Transverse colon (tissue), 4 donors: ENCODE data around the gene PRSS36. TPM values are rescaled to one million over a fixed set of nuclear protein-coding genes. Genes with fewer than 3 reads are reported as not detected.

Experiments used
- DNase-seq: peaks from one replicate; pipeline ENCODE4 v3.0.0-alpha.2; 2019
- H3K27ac ChIP-seq, 4 donors: fragments of 200-600 bp; sonication (generic); 2 replicates each; pipeline ENCODE4 v1.5.1; 2016 to 2018; ENCODE audit warnings: inconsistent platforms in 4 of 4
- H3K27me3 ChIP-seq: fragments of 200-600 bp; sonication (generic); 2 replicates; pipeline ENCODE4 v1.5.1; 2017; ENCODE audit warnings: inconsistent platforms
- H3K36me3 ChIP-seq, 4 donors: fragments of 200-600 bp; sonication (generic); 2 replicates each; pipeline ENCODE4 v1.5.1; 2017 to 2019; ENCODE audit warnings: inconsistent platforms in 4 of 4
- H3K4me1 ChIP-seq, 4 donors: fragments of 200-600 bp; sonication (generic); 2 replicates each; pipeline ENCODE4 v1.5.1; 2017 to 2020; ENCODE audit warnings: inconsistent platforms in 4 of 4
- H3K4me3 ChIP-seq, 4 donors: fragments of 200-600 bp; sonication (generic); 1 replicate in 1 of 4; 2 replicates in 3 of 4; pipeline versions ENCODE4 v1.5.1 to v1.6.1; 2017 to 2019; ENCODE audit warnings: inconsistent platforms in 4 of 4
- H3K9me3 ChIP-seq, 2 donors: fragments of 200-600 bp; sonication (generic); 2 replicates each; pipeline ENCODE4 v1.5.1; 2017 to 2019; ENCODE audit warnings: inconsistent platforms in 2 of 2
- CTCF ChIP-seq, 5 experiments: fragments of 200-600 bp in 3 of 5; fragments of 450-650 bp in 2 of 5; sonication (generic) in 3 of 5; IDR thresholded peaks; 1 replicate in 2 of 5; 2 replicates in 3 of 5; pipeline ENCODE4 v1.5.1; 2016 to 2017; ENCODE audit warnings: antibody characterized with exemption in 5 of 5, inconsistent platforms in 3 of 5, mild to moderate bottlenecking in 2 of 5, moderate library complexity in 1 of 5
- EP300 ChIP-seq: sonication (generic); formaldehyde crosslinking; IDR thresholded peaks from one replicate; pipeline ENCODE4 v1.6.1; 2017; ENCODE audit warnings: antibody characterized with exemption, low read depth
- POLR2A ChIP-seq: fragments of 450-650 bp; IDR thresholded peaks from one replicate; pipeline ENCODE4 v1.6.1; 2016; ENCODE audit warnings: antibody characterized with exemption, mild to moderate bottlenecking, moderate library complexity
- POLR2AphosphoS5 ChIP-seq, 3 donors: sonication (generic); formaldehyde crosslinking; IDR thresholded peaks; one replicate each; pipeline ENCODE4 v1.6.1; 2016; ENCODE audit warnings: antibody characterized with exemption in 3 of 3
- WGBS, 2 donors: methylation state at CpG; one replicate each; pipeline ENCODE4 v1.1.5; 2018; ENCODE audit warnings: low coverage in 1 of 2; 5-methylcytosine and 5-hydroxymethylcytosine counted together
- in situ Hi-C, 4 donors: fragments of 200-750 bp; cut with MboI; loops; one replicate each; pipeline versions ENCODE4 v1.15.0 to v1.15.1; 2017; ENCODE audit warnings: low sequenced_read_pairs in 3 of 4, low pct_ligation_motif_present in 1 of 4, low pct_unique_long_range_greater_than_20kb in 1 of 4
- intact Hi-C: fragments of 100-400 bp; cut with DNase I; formaldehyde crosslinking; loops from one replicate; pipeline ENCODE4 v1.15.1; 2023; ENCODE audit warnings: low total_unique reads
- total RNA-seq, 4 donors: library from RNA; depleted of rRNA; stranded (reverse); fragments of >200 nt; gene quantifications; one replicate each; pipeline ENCODE4 v1.1.0, GENCODE V29; 2016

PRSS36 gene
- total RNA-seq, 4 donors from 2014 or later: 8.1 to 42.3 (median 9.8) TPM; not detected in 1

GRCh38 chr16:31194898-31195297, 45.0 kb upstream of the PRSS36 start:
- peaks cover 0 to 62% (median 24%) of the 10 kb centered on the region in 4 donors for H3K36me3 ChIP-seq
- DNase-seq: no peak
- intact Hi-C loops: no loop called here
- 73 to 75% methylated on average over 7 of the region's 7 CpGs for WGBS, 2 donors
- H3K27me3 ChIP-seq: no peaks in the 10 kb centered on the region
- TF ChIP-seq POLR2A: no peak
- TF ChIP-seq CTCF (IDR thresholded peaks at IDR 0.05): no peak
- TF ChIP-seq EP300: no peak
- no peak for TF ChIP-seq POLR2AphosphoS5 (IDR thresholded peaks at IDR 0.05)
- no peak overlapping the region for H3K27ac ChIP-seq
- H3K4me1 ChIP-seq: peaks cover 0 to 3% (median 0%) of the 10 kb centered on the region in 4 donors
- H3K4me3 ChIP-seq: no peak overlapping the region
- in situ Hi-C loops: loop anchor here in 2 of 4 donors (10.0 to 25.0 kb wide), 2 partner anchors 242 to 250 kb away; partner anchors contain the start of genes ZNF843 (in 2 of the 2) and COX6A2 (in 1 of the 2)
- H3K9me3 ChIP-seq: no peaks in the 10 kb centered on the region

- H3K36me3 ChIP-seq: peaks cover 0 to 72% (median 29%) of the 10 kb centered on the region in 4 donors
Measured at GRCh38 chr16:31193874-31194273, 44.0 kb upstream of the PRSS36 start.

GRCh38 chr16:31192856-31193642, 43.2 kb upstream of the PRSS36 start:
- intact Hi-C loops (no loop called here), in situ Hi-C loops (loop anchor here in 2 of 4 donors (10.0 to 25.0 kb wide), 2 partner anchors 244 to 252 kb away; partner anchors contain the start of genes ZNF843 (in 2 of the 2) and COX6A2 (in 1 of the 2))
- no peaks in the 10 kb centered on the region for H3K4me1 ChIP-seq
- no peak overlapping the region for H3K27ac ChIP-seq
- no peaks in the 10 kb centered on the region for H3K9me3 ChIP-seq
- WGBS, 2 donors: 90 to 93% methylated on average over 5 to 16 of the region's 16 CpGs
- H3K4me3 ChIP-seq: no peak overlapping the region
- H3K27me3 ChIP-seq: no peaks in the 10 kb centered on the region
- DNase-seq: no peak
- H3K36me3 ChIP-seq: peaks cover 0 to 80% (median 33%) of the 10 kb centered on the region in 4 donors
- TF ChIP-seq CTCF (IDR thresholded peaks at IDR 0.05) (no peak), POLR2AphosphoS5 (IDR thresholded peaks at IDR 0.05) (no peak), EP300 (no peak), POLR2A (no peak)

More at GRCh38 chr16:31193874-31194273, 44.0 kb upstream of the PRSS36 start:
- Histone ChIP-seq H3K4me1 (no peaks in the 10 kb centered on the region), H3K4me3 (no peak overlapping the region), H3K27me3 (no peaks in the 10 kb centered on the region), H3K9me3 (no peaks in the 10 kb centered on the region), H3K27ac (no peak overlapping the region)
- TF ChIP-seq CTCF (IDR thresholded peaks at IDR 0.05) (no peak), POLR2AphosphoS5 (IDR thresholded peaks at IDR 0.05) (no peak), EP300 (no peak), POLR2A (no peak)
- no peak for DNase-seq
- 93 to 100% methylated on average over 1 to 2 of the region's 2 CpGs for WGBS, 2 donors
- intact Hi-C loops (no loop called here), in situ Hi-C loops (loop anchor here in 2 of 4 donors (10.0 to 25.0 kb wide), 2 partner anchors 243 to 251 kb away; partner anchors contain the start of genes ZNF843 (in 2 of the 2) and COX6A2 (in 1 of the 2))

- Histone ChIP-seq H3K4me3 (no peak overlapping the region), H3K9me3 (no peaks in the 10 kb centered on the region), H3K27me3 (no peaks in the 10 kb centered on the region), H3K4me1 (no peaks in the 10 kb centered on the region), H3K36me3 (peaks cover 0 to 92% (median 38%) of the 10 kb centered on the region in 4 donors), H3K27ac (no peak overlapping the region)
- intact Hi-C loops (no loop called here), in situ Hi-C loops (loop anchor here in 2 of 4 donors (10.0 to 25.0 kb wide), 2 partner anchors 245 to 253 kb away; partner anchors contain the start of genes ZNF843 (in 2 of the 2) and COX6A2 (in 1 of the 2))
- no peak for DNase-seq
- TF ChIP-seq CTCF (IDR thresholded peaks at IDR 0.05) (no peak), POLR2AphosphoS5 (IDR thresholded peaks at IDR 0.05) (no peak), EP300 (no peak), POLR2A (no peak)
- 82 to 87% methylated on average over 3 to 5 of the region's 5 CpGs for WGBS, 2 donors
Measured at GRCh38 chr16:31191697-31192428, 42.0 kb upstream of the PRSS36 start.
